ENCODE measurements around the gene RIOK3.
"Not testable (repeated sequence)": the region's sequence is repeated elsewhere in the genome, so short reads cannot be mapped to it uniquely, and the experiment has no call there.

The RIOK3 gene

GRCh38 chr18:23451491-23451890 is 1.6 kb upstream of the RIOK3 start:
- DNase-seq = no peak

DNA sequence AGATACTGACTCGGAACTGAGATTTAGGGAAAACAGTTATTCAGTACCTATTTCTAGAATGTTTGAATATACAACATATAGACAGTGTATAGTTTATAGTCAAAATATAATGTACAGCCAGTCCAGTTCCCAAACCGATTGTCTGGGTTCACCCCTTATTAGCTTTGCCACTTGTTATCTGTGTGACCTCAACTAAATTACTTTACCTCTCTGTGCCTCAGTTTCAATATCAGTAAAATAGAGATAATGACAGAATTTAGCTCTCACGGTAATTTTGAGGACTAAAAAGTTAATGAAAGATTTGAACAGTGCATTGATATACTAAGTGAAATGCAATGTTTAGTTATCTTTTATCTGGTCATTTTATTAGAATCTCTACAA is 750 bp upstream of the RIOK3 start:
- DNase-seq = no peak

GRCh38 chr18:23453680-23454058 is 582 bp downstream of the RIOK3 start:
- no peak for DNase-seq

- no peak for DNase-seq
Observed at GRCh38 chr18:23456835-23457234, 3.7 kb downstream of the RIOK3 start.

DNA sequence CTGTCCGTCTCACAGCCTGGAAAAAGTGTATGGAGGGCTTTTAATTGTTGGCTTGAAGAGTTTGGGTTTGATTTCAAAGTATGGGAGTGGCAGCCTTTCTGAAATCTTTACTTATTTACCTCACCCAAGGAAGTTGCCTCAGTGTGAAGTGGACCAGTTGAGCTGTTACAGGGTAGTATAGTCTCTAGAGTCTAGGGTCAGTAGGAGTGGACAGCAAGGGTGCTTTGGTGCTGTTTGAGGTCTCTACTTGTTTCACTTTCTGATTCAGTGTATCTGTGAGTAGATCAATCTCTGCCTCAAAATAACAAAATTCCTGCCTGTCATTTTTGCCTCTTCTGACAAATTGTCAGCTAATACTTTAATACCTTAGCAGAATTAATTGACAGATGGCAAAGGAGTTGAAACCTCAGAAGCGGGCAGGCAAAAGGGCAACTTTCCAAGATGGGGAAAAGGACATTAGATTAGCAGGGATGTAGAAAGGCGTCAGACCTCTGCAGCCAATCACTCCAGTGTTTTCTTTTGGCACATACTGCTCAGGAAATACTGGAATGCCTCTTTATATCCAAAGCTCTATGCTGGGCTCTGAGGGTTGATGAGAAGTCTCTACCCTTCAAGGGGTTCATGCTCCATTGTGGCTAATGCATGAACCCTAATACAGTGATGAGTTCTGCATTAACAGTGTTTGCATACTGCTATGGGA is 5.9 kb downstream of the RIOK3 start:
- DNase-seq = no peak

DNA sequence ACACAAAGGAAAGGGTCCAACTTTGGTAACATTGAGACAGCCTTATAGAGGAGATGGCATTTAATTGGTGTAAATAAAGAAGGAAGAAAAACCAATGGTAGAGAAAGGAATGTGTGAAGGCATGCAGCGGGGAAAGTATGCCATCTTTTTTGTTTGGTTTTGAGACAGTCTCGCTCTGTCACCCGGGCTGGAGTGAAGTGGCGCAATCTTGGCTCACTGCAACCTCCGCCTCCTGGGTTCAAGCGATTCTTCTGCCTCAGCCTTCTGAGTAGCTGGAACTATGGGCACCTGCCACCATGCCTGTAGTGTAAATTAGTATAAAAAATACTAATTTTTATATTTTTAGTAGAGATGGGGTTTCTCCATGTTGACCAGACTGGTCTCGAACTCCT is 6.4 kb downstream of the RIOK3 start:
- no peak for DNase-seq

GRCh38 chr18:23460285-23461273 is 7.5 kb downstream of the RIOK3 start:
- no peak for DNase-seq

DNA sequence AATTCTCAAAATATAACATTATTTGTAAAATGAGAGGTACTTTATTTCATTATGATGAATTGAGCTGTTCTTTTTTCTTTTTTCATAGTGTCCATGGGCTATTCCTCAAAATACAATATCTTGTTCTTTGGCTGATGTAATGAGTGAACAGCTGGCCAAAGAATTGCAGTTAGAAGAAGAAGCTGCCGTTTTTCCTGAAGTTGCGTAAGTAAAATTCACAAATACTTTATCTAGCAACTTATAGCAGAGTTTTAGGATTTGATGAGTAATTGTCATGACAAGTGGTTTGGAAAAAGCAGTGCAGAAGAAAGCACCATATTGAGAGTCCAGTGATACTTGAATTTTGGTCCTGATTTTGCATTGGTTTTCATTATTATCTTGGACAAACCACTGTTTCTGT is 9.8 kb downstream of the RIOK3 start:
- no peak for DNase-seq

GRCh38 chr18:23468753-23469459 is 15.8 kb downstream of the RIOK3 start:
- no peak for DNase-seq

- DNase-seq = no peak
Observed at GRCh38 chr18:23470620-23471387, 17.7 kb downstream of the RIOK3 start.

GRCh38 chr18:23471486-23471885 is 18.4 kb downstream of the RIOK3 start:
- no peak for DNase-seq

DNA sequence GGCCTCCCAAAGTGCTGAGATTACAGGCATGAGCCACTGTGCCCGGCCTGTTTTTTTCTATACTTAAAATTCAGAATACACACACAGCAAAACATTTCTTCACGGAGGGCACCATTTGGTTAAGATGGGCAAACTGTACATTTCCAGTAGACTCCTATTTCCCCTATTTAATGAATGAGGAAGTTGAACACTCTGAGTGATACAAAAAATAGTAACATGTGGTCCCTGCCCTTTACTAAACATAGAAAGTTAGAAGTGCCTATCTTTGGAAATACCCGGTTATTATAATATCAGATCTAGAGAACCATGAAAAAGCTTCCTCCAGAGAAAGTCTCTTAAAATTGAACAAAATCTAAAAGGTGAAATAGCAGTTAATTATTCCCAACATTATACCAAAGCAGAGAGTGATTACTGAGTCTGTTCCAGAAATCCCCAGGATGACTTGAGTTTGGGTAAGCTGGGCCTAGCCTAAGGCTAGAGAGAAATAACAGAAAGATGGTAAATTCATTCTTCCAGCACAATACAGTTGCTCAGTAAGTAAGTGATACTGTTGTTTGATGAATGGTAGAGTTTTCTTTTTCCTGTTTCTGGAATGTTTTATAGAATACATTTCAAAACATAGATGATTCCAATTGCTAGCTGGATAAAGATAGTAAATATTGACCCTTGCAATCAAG is 26.9 kb downstream of the RIOK3 start:
- DNase-seq = no peak

GRCh38 chr18:23484561-23485182 is 31.6 kb downstream of the RIOK3 start:
- DNase-seq = no peak

GRCh38 chr18:23485386-23485785 is 32.3 kb downstream of the RIOK3 start:
- DNase-seq = no peak

DNA sequence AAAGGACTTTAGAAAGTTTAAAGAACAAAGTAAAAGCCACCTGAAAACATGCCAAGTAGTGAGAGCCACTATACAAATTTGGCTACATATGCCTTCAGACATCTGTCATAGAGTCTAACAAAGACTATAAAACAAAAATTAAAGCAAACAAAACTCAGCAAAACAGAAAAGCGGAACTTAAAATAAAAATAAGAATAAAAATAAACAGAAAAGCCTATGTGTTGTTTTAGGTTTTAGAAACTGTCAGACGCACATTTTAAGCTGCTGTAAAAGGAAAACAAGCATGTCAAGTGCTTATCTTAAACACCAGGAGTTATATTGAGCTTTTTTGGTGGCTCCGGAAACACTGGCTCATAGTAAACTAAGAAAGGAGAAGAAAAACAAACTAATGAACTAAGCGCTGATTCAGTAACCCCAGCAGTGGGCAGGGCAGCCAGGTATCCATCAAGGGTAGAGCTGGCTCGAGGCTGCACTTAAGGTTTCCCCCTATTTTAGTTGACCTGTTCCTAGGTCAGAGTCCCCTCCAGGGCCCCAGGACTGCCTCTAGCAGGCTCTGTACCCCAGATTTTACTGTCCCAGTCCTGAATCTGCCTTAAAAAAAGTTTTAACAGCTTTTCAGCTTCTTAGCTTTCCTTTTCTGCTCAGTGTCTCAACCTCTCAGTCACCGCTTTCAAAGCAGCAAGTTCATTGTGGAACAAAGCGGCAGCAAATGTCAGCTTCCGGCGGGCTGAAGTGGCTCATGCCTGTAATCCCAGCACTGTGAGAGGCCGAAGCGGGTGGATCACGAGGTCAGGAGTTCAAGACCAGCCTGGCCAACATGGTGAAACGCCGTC is 34.9 kb downstream of the RIOK3 start:
- DNase-seq = peak; percentile 52

GRCh38 chr18:23489586-23489985 is 36.5 kb downstream of the RIOK3 start:
- not testable (repeated sequence) for DNase-seq

- DNase-seq = no peak
Observed at GRCh38 chr18:23493654-23494053, 40.6 kb downstream of the RIOK3 start.

DNA sequence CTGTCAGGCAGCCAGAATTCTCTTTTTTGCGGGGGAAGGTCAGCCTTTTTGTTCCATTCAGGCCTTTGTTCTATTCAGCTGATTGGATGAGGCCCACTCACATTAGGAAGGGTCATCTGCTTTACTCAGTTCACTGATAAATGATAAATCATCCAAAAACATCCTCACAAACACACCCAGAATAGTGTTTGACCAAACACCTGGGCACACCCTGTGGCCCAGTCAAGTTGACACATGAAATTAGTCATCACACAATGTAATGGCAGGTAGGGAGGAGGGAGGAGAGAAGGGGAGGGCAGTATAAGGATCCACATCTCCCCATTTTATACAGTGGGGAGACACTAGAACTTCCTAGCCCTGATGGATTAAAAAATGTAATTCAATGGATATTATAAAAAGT is 41.9 kb downstream of the RIOK3 start:
- DNase-seq = no peak

GRCh38 chr18:23495723-23496440 is 42.8 kb downstream of the RIOK3 start:
- DNase-seq = no peak

DNA sequence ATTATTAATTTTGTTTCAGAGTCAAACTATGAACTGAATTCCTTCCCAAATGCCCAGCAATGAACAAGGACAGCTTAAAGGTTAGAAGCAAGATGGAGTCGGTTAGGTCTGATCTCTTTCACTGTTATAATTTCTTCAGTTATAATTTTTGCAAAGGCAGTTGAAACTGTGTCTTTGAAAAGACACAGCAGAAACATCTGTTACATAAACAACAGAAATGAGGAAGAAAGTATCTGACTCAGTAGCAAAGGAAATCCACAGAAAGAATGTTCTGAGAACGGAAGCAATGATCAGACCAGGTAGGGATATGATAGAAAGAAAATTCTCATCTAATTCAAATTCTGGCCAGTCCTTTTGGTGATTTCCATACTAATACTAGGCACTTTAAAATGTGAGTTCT is 45.0 kb downstream of the RIOK3 start:
- DNase-seq = no peak

Measured in activated CD4-positive, CD25-positive, alpha-beta regulatory T cell treated with anti-CD3 and anti-CD28 coated beads, Interleukin-2, amount 50 U/mL, for 72 hours (primary cell).